ENCODE data around the gene SLC8A1. TPM values are rescaled to one million over a fixed set of nuclear protein-coding genes. Genes with fewer than 3 reads are reported as not detected.

Gene SLC8A1
- total RNA-seq, 1 experiment from 2014 or later: 1.7 TPM

DNA sequence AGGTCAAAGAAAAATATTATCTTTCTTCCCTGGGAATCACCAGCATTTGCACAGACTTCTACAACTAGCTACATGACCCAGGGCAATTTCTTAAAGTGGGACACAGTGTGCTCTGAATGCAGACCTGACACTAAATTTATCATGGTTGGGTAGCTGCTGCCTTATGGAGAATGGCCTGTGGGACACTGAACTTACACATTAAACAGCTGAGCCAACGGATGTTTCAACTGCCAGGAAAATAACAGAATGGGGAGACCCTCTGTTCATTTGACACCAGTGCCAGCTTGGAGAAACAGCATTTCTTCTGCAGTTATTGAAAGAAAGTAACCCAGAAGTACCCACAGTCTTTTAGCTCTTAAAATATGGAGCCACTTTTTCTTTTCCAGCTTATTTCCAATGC, 54.1 kb downstream of the SLC8A1 start:
- no peak overlapping the region for H4K8ac ChIP-seq (replicated peaks; ENCODE audit: insufficient read length, low read depth, low read length)
- H2BK5ac ChIP-seq (ENCODE audit: insufficient read length, low read length): no peak overlapping the region
- H3K9ac ChIP-seq (ENCODE audit: extremely low read depth, insufficient read length, low read length): no peak overlapping the region
- no peak overlapping the region for H3T11ph ChIP-seq (ENCODE audit: low read length)
- no CpG with 5 or more reads among the region's 1 CpG for WGBS (ENCODE audit: extremely low coverage, insufficient read length, low lambda C conversion rate)
- H3K23me2 ChIP-seq (ENCODE audit: insufficient read length, low read depth, low read length, poor library complexity, severe bottlenecking): no peaks in the 10 kb centered on the region
- H3K4ac ChIP-seq (ENCODE audit: low read depth, low read length): no peak overlapping the region
- no peak for DNase-seq
- no peak overlapping the region for H2AFZ ChIP-seq (ENCODE audit: low read length)
- H3K27ac ChIP-seq (ENCODE audit: insufficient read length, low read depth, low read length): no peak overlapping the region
- Mint-ChIP-seq H3K36me3 (ENCODE audit: insufficient read depth in 1 of 3, low read depth in 3 of 3) (0 out of 7 replicates have a peak, but pooled peaks cover 0 to 2% (median 0%) of the 10 kb centered on the region in 3 experiments), H3K4me1 (peaks cover 20 to 26% of the 10 kb centered on the region in 2 experiments), H3K9me3 (peaks cover 2 to 4% of the 10 kb centered on the region in 2 experiments; a peak in 1 of 5 replicates), H3K27ac (no peak overlapping the region), H3K27me3 (ENCODE audit: low read depth) (no peaks in the 10 kb centered on the region), H3K4me3 (no peak overlapping the region)
- no peak overlapping the region for H3K4me2 ChIP-seq (ENCODE audit: insufficient read depth, insufficient read length, low read length)
- no peak overlapping the region for H2AK5ac ChIP-seq (ENCODE audit: insufficient read length, low read length)
- H3K79me2 ChIP-seq (ENCODE audit: insufficient read depth, low read length): no peaks in the 10 kb centered on the region
- no peaks in the 10 kb centered on the region for H3K79me1 ChIP-seq (ENCODE audit: insufficient read depth, low read depth, low read length, poor library complexity, severe bottlenecking)
- H2BK120ac ChIP-seq (ENCODE audit: low read depth, low read length, poor library complexity, severe bottlenecking): no peak overlapping the region
- H2BK20ac ChIP-seq (ENCODE audit: low read depth, low read length, poor library complexity, severe bottlenecking): no peak overlapping the region
- no peak overlapping the region for H4K91ac ChIP-seq (ENCODE audit: insufficient read length, low read depth, low read length)
- no peak overlapping the region for H2BK12ac ChIP-seq (ENCODE audit: insufficient read length, low read depth, low read length)
- H3K9me3 ChIP-seq (ENCODE audit: control insufficient read depth, low read depth, low read length): no peaks in the 10 kb centered on the region
- no peak overlapping the region for H3K23ac ChIP-seq (ENCODE audit: insufficient read length, low read depth, low read length)
- H3K4me1 ChIP-seq (ENCODE audit: insufficient read depth, low read length): peaks cover 2% of the 10 kb centered on the region; the same call in 1 of the 2 replicates
- no peaks in the 10 kb centered on the region for H4K20me1 ChIP-seq (ENCODE audit: control insufficient read depth, insufficient read depth, insufficient read length)
- H4K5ac ChIP-seq (ENCODE audit: insufficient read length, low read depth, low read length): no peak overlapping the region
- H3K18ac ChIP-seq (ENCODE audit: insufficient read length, low read depth, low read length): no peak overlapping the region
- no peak overlapping the region for H2BK15ac ChIP-seq (ENCODE audit: low read depth, low read length)
- no peaks in the 10 kb centered on the region for H3K27me3 ChIP-seq (ENCODE audit: insufficient read depth, low read length)
- H3K14ac ChIP-seq (ENCODE audit: insufficient read depth, low read length): no peak overlapping the region
- no peak overlapping the region for H3K56ac ChIP-seq (ENCODE audit: insufficient read length, low read depth, low read length)
- TF ChIP-seq, protein P1, sequence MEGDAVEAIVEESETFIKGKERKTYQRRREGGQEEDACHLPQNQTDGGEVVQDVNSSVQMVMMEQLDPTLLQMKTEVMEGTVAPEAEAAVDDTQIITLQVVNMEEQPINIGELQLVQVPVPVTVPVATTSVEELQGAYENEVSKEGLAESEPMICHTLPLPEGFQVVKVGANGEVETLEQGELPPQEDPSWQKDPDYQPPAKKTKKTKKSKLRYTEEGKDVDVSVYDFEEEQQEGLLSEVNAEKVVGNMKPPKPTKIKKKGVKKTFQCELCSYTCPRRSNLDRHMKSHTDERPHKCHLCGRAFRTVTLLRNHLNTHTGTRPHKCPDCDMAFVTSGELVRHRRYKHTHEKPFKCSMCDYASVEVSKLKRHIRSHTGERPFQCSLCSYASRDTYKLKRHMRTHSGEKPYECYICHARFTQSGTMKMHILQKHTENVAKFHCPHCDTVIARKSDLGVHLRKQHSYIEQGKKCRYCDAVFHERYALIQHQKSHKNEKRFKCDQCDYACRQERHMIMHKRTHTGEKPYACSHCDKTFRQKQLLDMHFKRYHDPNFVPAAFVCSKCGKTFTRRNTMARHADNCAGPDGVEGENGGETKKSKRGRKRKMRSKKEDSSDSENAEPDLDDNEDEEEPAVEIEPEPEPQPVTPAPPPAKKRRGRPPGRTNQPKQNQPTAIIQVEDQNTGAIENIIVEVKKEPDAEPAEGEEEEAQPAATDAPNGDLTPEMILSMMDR (conservative IDR thresholded peaks at IDR 0.05): no peak

Data from H9 (cell line).